HCT116 (cell line): ENCODE measurements around the gene BCL6. TPM values are rescaled to one million over a fixed set of nuclear protein-coding genes. Genes with fewer than 3 reads are reported as not detected.

Source experiments
- ATAC-seq: fragments of 200-7000 bp; cut with Tn5 transposase; 2 replicates; pipeline ENCODE4 v1.9.1; 2020; ENCODE audit warnings: mild to moderate bottlenecking, moderate library complexity
- BruUV-seq: library from RNA; stranded (reverse); fragments of 400-500 nt; replicated peaks from 2 replicates; lab custom pipeline; 2021; lab: Mats Ljungman, UMichigan
- CTCF ChIA-PET: fragments of 300-600 bp; sonication (Branson Sonifier 250); formaldehyde crosslinking; loops from one replicate; lab custom pipeline; 2021; ENCODE audit warnings: antibody characterized with exemption; lab: Charles Lee
- POLR2A ChIA-PET: fragments of 300-600, 350-600 bp; sonication (Branson Sonifier 250); formaldehyde crosslinking; loops from one replicate; lab custom pipeline; 2021; ENCODE audit warnings: antibody characterized with exemption; lab: Charles Lee
- RAD21 ChIA-PET, 2 experiments: fragments of 300-600 bp; sonication (Branson Sonifier 250); formaldehyde crosslinking; loops; one replicate each; lab custom pipeline; 2023; ENCODE audit warnings: low total read pairs in 2 of 2; ENCODE audit not compliant: uncharacterized antibody in 2 of 2, unreplicated experiment in 2 of 2, low non-redundant PET in 1 of 2; lab: Charles Lee
- DNase-seq: peaks from one replicate; pipeline ENCODE4 v3.0.0-alpha.2; 2010; ENCODE audit warnings: low read depth, low spot score
- H2AFZ ChIP-seq: fragments of 200-600 bp; shearing (Covaris generic), sonication (generic); 2 replicates; pipeline ENCODE4 v1.6.1; 2017; ENCODE audit warnings: low read depth, mixed run types, mixed read lengths, antibody characterized with exemption, low read length; ENCODE audit not compliant: poor library complexity, severe bottlenecking
- H3K27ac ChIP-seq: 2 replicates; pipeline ENCODE4 v1.5.1; 2012; ENCODE audit warnings: low read depth, low read length
- H3K27me3 ChIP-seq: fragments of 200-600 bp; sonication (generic); 2 replicates; pipeline ENCODE4 v1.6.1; 2016; ENCODE audit warnings: mixed run types, low read length, mixed read lengths; ENCODE audit not compliant: insufficient read depth
- H3K36me3 ChIP-seq, 2 experiments: fragments of 200-500 bp in 1 of 2; fragments of 200-600 bp in 1 of 2; sonication (Bioruptor generic) in 1 of 2; sonication (generic) in 1 of 2; 2 replicates each; pipeline versions ENCODE4 v1.5.1 to v1.6.1; 2014 to 2016; ENCODE audit warnings: low read length in 2 of 2, inconsistent platforms in 1 of 2, mixed read lengths in 1 of 2, mixed run types in 1 of 2; ENCODE audit not compliant: insufficient read depth in 2 of 2, control insufficient read depth in 1 of 2
- H3K4me1 ChIP-seq, 2 experiments: fragments of 200-600 bp in 1 of 2; sonication (generic) in 1 of 2; 2 replicates each; pipeline versions ENCODE4 v1.5.1 to v1.6.1; 2012 to 2017; ENCODE audit warnings: low read length in 2 of 2, inconsistent platforms in 1 of 2, mild to moderate bottlenecking in 1 of 2, mixed read lengths in 1 of 2, mixed run types in 1 of 2, moderate library complexity in 1 of 2; ENCODE audit not compliant: insufficient read depth in 2 of 2, control insufficient read depth in 1 of 2
- H3K4me2 ChIP-seq: fragments of 200-600 bp; sonication (generic); 2 replicates; pipeline ENCODE4 v1.6.1; 2017; ENCODE audit warnings: mixed run types, low read length, mixed read lengths
- H3K4me3 ChIP-seq, 2 experiments: fragments of 200-600 bp in 1 of 2; sonication (generic) in 1 of 2; replicated peaks in 1 of 2; 2 replicates each; pipeline ENCODE4 v1.5.1; 2011 to 2016; ENCODE audit warnings: low read length in 2 of 2, control low read depth in 1 of 2, low read depth in 1 of 2, mild to moderate bottlenecking in 1 of 2, mixed read lengths in 1 of 2, mixed run types in 1 of 2
- H3K79me2 ChIP-seq: fragments of 200-600 bp; sonication (generic); 2 replicates; pipeline ENCODE4 v1.6.1; 2017; ENCODE audit warnings: mild to moderate bottlenecking, mixed run types, low read length, moderate library complexity, mixed read lengths; ENCODE audit not compliant: insufficient read depth
- H3K9ac ChIP-seq: fragments of 200-600 bp; sonication (generic); 2 replicates; pipeline ENCODE4 v1.6.1; 2016; ENCODE audit warnings: low read length, mixed read lengths
- H3K9me2 ChIP-seq: fragments of 200-600 bp; sonication (generic), shearing (Covaris generic); 2 replicates; pipeline ENCODE4 v1.6.1; 2017; ENCODE audit warnings: mixed run types, mild to moderate bottlenecking, moderate library complexity; ENCODE audit not compliant: insufficient read depth
- H3K9me3 ChIP-seq, 2 experiments: fragments of 200-500 bp in 1 of 2; fragments of 200-600 bp in 1 of 2; sonication (Bioruptor generic) in 1 of 2; sonication (generic) in 1 of 2; 2 replicates each; pipeline ENCODE4 v1.6.1; 2014 to 2017; ENCODE audit warnings: low read length in 2 of 2, mixed read lengths in 2 of 2, inconsistent platforms in 1 of 2, low read depth in 1 of 2, mild to moderate bottlenecking in 1 of 2, mixed run types in 1 of 2, moderate library complexity in 1 of 2; ENCODE audit not compliant: control insufficient read depth in 1 of 2, insufficient read depth in 1 of 2
- H4K20me1 ChIP-seq: fragments of 200-600 bp; sonication (generic), shearing (Covaris generic); 2 replicates; pipeline ENCODE4 v1.6.1; 2017; ENCODE audit warnings: mixed run types, mild to moderate bottlenecking, moderate library complexity; ENCODE audit not compliant: insufficient read depth
- CBX3 ChIP-seq: IDR thresholded peaks from 2 replicates; pipeline ENCODE4 v1.6.1; 2012; ENCODE audit warnings: low read depth
- CEBPB ChIP-seq: IDR thresholded peaks from 2 replicates; pipeline ENCODE4 v1.6.1; 2012; ENCODE audit warnings: low read depth
- CTCF ChIP-seq, 3 experiments: fragments of 200-600 bp in 1 of 3; sonication (generic) in 1 of 3; IDR thresholded peaks in 2 of 3; conservative IDR thresholded peaks in 1 of 3; 2 replicates each; pipeline ENCODE4 v1.5.1; 2012 to 2017; ENCODE audit warnings: low read depth in 2 of 3, low read length in 2 of 3, antibody characterized with exemption in 1 of 3, borderline replicate concordance in 1 of 3, control low read depth in 1 of 3, mild to moderate bottlenecking in 1 of 3, mixed read lengths in 1 of 3, mixed run types in 1 of 3, moderate library complexity in 1 of 3; ENCODE audit not compliant: insufficient read depth in 1 of 3
- EZH2 ChIP-seq: fragments of 200-600 bp; sonication (generic); IDR thresholded peaks from 2 replicates; pipeline ENCODE4 v1.6.1; 2017; ENCODE audit warnings: antibody characterized with exemption, mixed run types
- EZH2phosphoT487 ChIP-seq: fragments of 200-600 bp; IDR thresholded peaks from 2 replicates; pipeline ENCODE4 v1.6.1; 2018; ENCODE audit warnings: antibody characterized with exemption, borderline replicate concordance
- POLR2A ChIP-seq: IDR thresholded peaks from 2 replicates; pipeline ENCODE4 v1.7.0; 2011; ENCODE audit warnings: borderline replicate concordance; ENCODE audit not compliant: insufficient read depth, insufficient read length; ENCODE audit errors: extremely low read depth
- POLR2AphosphoS5 ChIP-seq: IDR thresholded peaks from 2 replicates; pipeline ENCODE4 v1.6.1; 2011; ENCODE audit warnings: mild to moderate bottlenecking, low read depth, low read length, moderate library complexity
- REST ChIP-seq: IDR thresholded peaks from 2 replicates; pipeline ENCODE4 v1.6.1; 2012; ENCODE audit warnings: low read depth
- SIN3A ChIP-seq: IDR thresholded peaks from 2 replicates; pipeline ENCODE4 v1.6.1; 2012; ENCODE audit warnings: low read depth
- ZFX ChIP-seq: fragments of 450-650 bp; IDR thresholded peaks from 2 replicates; pipeline ENCODE4 v1.6.1; 2017
- intact Hi-C: fragments of 100-400 bp; cut with micrococcal nuclease; formaldehyde crosslinking; loops from 2 replicates; pipeline ENCODE4 v1.10.0; 2022
- total RNA-seq: library from RNA; stranded (reverse); gene quantifications from one replicate; pipeline ENCODE4 v1.2.1, GENCODE V29; 2021; ENCODE audit not compliant: unreplicated experiment

BCL6 gene
- total RNA-seq, 1 experiment from 2014 or later: 17.5 TPM

GRCh38 chr3:187739094-187739560, 6.1 kb downstream of the BCL6 start:
- CTCF ChIA-PET: interaction anchor here (0.7 to 4.2 kb wide), 12 partner anchors 9 to 1494 kb away, joined by 3 to 260 read pairs (median 6); no protein-coding TSS in a partner anchor
- H3K4me1 ChIP-seq: peaks cover 28 to 67% of the 10 kb centered on the region in 2 experiments

More at GRCh38 chr3:187739094-187739560, 6.1 kb downstream of the BCL6 start:
- Histone ChIP-seq H4K20me1 (no peaks in the 10 kb centered on the region), H3K79me2 (0 out of 2 replicates have a peak, but pooled peaks cover under 1% of the 10 kb centered on the region), H3K36me3 (no peaks in the 10 kb centered on the region), H3K27ac (peak overlapping the region; percentile 36; the same call in 1 of the 2 replicates), H3K4me3 (peak overlapping the region; percentile 62 to 85), H3K9ac (peak overlapping the region; percentile 71), H3K27me3 (no peaks in the 10 kb centered on the region), H2AFZ (peak overlapping the region; percentile 66), H3K4me2 (peak overlapping the region; percentile 97), H3K9me2 (no peaks in the 10 kb centered on the region), H3K9me3 (no peaks in the 10 kb centered on the region)
- TF ChIP-seq REST: no peak
- no peak for TF ChIP-seq ZFX
- TF ChIP-seq EZH2: no peak
- no peak for TF ChIP-seq CEBPB
- no peak for TF ChIP-seq POLR2AphosphoS5
- no peak for TF ChIP-seq CBX3
- no peak for TF ChIP-seq EZH2phosphoT487
- TF ChIP-seq CTCF (IDR thresholded peaks at IDR 0.05 in 2 of 3, conservative IDR thresholded peaks at IDR 0.05 in 1 of 3; ENCODE audit: borderline replicate concordance in 1 of 3, insufficient read depth in 1 of 3, low read depth in 2 of 3, low read length in 2 of 3): no peak
- TF ChIP-seq POLR2A: no peak
- no peak for TF ChIP-seq SIN3A
- POLR2A ChIA-PET: interaction anchor here (1.3 kb wide), 1 partner anchor 11 kb away, joined by 5 read pairs; no protein-coding TSS in a partner anchor
- peak; percentile 4; the same call in 1 of the 2 replicates for ATAC-seq
- RAD21 ChIA-PET: interaction anchor here (0.8 to 1.4 kb wide), 4 partner anchors 11 to 1302 kb away, joined by 3 to 5 read pairs (median 4); no protein-coding TSS in a partner anchor
- no TSS peak for BruUV-seq
- intact Hi-C loops: loop anchor here (2.0 kb wide), 1 partner anchor 1302 kb away; no protein-coding TSS in a partner anchor
- no peak for DNase-seq
